ENCODE results near the gene SLC43A2.

SLC43A2 gene

GRCh38 chr17:1625581-1625980 lies 3.1 kb downstream of the SLC43A2 start:
- DNase-seq: no peak
- intact Hi-C loops (cut with DNase I): no loop called here

DNA sequence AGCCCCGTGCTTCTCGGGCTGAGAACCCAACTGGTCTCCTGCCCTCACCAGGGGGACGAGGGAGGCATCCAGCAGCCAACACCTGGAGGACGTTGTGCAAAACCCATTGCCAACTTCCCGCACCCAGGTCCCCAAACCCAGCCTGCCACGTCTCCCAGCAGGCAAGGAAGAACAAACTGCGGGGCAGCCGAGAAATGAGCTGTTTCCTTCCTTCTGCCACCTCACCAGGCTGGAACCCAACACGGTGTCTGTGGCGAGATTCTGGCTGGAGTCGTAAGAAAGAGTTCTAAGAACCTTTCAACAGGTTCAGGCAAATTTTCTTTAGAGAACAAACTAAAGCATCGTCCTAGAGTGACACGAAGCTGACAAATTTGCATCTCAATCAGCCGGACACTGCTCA lies 3.6 kb downstream of the SLC43A2 start:
- DNase-seq: no peak
- intact Hi-C loops (cut with DNase I): no loop called here

DNA sequence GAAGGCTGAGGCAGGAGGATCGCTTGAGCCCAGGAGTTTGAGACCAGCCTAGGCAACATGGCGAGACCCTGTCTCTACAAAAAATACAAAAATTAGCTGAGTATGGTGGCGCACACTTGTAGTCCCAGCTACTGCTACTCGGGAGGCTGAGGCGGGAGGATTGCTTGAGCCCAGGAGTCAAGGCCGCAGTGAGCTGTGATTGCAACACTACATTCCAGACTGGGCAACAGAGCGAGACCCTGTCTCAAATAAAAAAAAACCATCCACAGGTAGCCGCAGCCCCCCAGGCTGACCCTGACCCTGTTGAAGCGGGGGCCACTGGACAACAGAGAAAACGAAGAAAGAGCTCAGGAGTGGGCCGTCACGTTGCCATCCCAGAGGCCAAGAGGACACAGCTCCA lies 4.0 kb downstream of the SLC43A2 start:
- no peak for DNase-seq
- intact Hi-C loops (cut with DNase I): no loop called here

GRCh38 chr17:1623057-1623630 lies 5.5 kb downstream of the SLC43A2 start:
- intact Hi-C loops (cut with DNase I): no loop called here
- no peak for DNase-seq

DNA sequence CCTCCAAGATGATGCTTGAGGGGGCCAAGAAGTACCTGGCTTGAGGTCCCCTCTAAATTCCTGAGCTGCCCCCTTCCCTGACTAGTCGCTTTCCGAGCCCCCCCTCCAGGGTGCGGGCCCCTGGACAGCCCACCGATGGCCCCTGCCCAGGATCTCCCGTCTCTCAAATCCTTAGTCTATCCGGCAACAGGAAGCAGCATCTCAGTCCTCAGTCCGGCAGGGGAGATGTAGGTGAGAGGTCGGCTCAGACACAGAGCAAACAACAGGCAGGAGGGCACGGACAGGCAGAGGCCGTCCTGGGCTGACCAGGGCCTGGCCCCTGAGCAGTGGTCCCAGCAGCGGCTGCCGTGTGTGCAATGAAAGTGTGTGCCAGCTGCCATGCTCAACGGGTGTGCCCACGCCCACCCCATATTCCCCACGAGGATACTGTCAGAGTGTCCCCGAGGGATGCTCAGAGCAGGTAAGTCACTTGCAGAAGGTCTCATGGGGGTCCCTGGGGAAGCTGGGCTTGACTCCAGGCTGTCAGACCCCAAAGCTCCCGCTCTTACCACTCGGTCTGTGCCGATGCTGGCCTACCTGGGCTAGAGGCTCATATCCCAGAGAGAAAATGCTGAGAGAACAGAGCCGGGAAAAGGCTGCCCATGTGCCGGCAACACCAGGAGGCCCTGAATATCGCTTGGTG lies 7.2 kb downstream of the SLC43A2 start:
- no peak for DNase-seq
- intact Hi-C loops (cut with DNase I): no loop called here

DNA sequence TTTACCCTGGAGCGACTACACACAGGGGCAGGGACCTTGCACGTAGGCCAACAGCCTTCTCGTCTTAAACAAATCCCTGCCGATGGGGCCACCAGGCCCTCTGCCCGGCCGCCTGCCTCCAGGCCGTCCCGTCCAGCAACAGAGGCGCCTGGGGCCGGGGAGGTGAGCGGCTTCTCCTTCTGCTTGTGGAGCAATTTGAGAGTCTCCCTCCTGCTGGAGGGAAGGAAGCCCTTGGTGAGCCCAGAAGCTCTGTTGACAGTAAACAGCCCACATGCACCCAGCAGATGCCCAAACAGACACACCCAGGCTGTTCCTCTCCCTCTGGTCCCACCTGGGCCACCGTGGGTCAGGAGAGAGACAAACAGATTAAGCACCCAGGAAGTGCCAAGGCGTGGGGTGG lies 8.1 kb downstream of the SLC43A2 start:
- DNase-seq: no peak
- intact Hi-C loops (cut with DNase I): no loop called here

- no peak for DNase-seq
Observed at GRCh38 chr17:1617620-1618174, 10.9 kb downstream of the SLC43A2 start.

GRCh38 chr17:1616101-1616500 lies 12.5 kb downstream of the SLC43A2 start:
- intact Hi-C loops (cut with DNase I): no loop called here
- DNase-seq: no peak

More at GRCh38 chr17:1617620-1618174, 10.9 kb downstream of the SLC43A2 start:
- intact Hi-C loops (cut with DNase I): no loop called here

DNA sequence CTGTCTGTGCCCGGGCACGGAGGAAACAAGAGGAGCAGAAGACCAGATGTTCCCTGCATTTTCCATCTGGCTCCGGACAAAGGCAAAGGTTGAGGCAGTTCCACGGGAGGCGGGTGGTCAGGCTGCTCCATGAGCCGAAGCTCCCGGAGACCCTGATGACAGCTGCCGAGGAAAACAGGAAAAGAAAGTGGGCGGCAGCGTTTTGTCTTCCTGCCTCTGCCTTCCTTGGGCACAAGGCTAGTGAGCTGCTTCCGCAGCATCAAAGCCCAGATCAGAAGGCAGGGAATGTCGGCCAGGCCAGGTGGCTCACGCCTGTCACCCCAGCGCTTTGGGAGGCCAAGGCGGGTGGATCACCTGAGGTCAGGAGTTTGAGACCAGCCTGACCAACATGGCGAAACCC lies 16.2 kb downstream of the SLC43A2 start:
- DNase-seq: no peak
- intact Hi-C loops (cut with DNase I): no loop called here

DNA sequence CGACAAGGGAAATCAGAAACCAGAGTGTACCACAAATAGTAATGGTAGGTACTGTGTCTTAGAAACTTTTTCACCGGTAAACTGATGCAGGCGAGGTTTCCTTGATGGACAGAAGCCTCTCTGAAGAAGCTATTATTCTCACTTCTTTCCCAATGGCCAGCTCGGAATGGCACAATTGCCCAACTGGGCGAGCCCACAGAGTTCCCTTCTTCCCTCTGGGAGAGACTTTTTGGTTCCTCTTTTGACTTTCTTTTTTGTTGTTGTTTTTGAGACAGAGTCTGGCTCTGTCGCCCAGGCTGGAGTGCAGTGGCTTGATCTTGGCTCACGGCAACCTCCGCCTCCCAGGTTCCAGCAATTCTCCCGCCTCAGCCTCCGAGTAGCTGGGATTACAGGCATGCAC lies 16.9 kb downstream of the SLC43A2 start:
- intact Hi-C loops (cut with DNase I): no loop called here
- DNase-seq: no peak

- no peak for DNase-seq
- intact Hi-C loops (cut with DNase I): no loop called here
Observed at GRCh38 chr17:1608676-1609075, 20.0 kb downstream of the SLC43A2 start.

GRCh38 chr17:1607971-1608320 lies 20.7 kb downstream of the SLC43A2 start:
- DNase-seq: no peak
- intact Hi-C loops (cut with DNase I): no loop called here

- DNase-seq: no peak
- intact Hi-C loops (cut with DNase I): no loop called here
Observed at GRCh38 chr17:1606352-1606985, 22.2 kb downstream of the SLC43A2 start.

- no peak for DNase-seq
- intact Hi-C loops (cut with DNase I): no loop called here
Observed at GRCh38 chr17:1605681-1606351, 22.8 kb downstream of the SLC43A2 start.

DNA sequence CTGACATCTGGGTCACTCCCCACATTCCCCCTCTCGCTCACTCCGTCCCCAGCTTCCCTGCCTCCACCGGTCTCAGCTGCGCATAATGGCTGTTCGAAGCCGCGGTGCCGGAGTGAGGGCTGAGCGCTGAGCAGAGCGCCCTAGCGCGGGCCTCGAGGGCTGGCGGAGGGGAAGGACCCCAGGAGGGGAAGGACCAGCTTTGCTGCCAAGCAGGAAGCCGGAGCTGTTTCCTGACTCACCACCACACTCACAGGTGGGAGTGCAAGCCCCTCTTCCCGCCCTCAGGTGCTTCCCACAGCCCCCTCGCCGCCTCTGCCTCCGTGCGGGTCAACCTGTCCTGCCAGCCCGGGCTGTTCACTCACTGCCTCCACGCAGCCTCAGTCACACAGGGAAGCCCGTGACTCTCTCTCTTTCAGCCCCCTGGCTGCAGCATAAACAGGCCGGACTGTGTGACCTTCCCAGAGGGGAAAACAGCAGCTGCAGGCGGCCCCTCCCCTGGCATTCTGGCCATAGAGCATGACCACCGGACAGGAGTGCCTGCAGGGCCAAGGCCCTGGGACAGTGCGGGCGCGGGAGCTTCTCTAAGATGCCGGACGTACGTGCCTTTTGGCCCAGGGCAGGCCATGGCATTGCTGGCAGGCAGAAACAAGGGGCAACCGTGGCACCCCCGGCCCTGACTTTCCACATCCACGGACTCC lies 23.7 kb downstream of the SLC43A2 start:
- intact Hi-C loops (cut with DNase I): no loop called here
- no peak for DNase-seq

DNA sequence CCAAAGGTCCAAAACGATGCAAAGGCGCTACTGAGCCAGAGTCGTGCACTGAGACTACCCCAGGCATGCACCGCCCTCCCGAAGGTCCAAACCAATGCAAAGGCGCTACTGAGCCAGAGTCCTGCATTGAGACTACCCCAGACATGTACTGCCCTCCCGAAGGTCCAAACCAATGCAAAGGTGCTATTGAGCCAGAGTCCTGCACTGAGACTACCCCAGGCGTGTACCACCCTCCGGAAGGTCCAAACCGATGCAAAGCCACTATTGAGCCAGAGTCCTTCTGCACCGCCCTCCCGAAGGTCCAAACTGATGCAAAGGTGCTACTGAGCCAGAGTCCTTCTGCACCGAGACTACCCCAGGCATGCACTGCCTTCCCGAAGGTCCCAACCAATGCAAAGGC lies 27.1 kb downstream of the SLC43A2 start:
- intact Hi-C loops (cut with DNase I): no loop called here

DNA sequence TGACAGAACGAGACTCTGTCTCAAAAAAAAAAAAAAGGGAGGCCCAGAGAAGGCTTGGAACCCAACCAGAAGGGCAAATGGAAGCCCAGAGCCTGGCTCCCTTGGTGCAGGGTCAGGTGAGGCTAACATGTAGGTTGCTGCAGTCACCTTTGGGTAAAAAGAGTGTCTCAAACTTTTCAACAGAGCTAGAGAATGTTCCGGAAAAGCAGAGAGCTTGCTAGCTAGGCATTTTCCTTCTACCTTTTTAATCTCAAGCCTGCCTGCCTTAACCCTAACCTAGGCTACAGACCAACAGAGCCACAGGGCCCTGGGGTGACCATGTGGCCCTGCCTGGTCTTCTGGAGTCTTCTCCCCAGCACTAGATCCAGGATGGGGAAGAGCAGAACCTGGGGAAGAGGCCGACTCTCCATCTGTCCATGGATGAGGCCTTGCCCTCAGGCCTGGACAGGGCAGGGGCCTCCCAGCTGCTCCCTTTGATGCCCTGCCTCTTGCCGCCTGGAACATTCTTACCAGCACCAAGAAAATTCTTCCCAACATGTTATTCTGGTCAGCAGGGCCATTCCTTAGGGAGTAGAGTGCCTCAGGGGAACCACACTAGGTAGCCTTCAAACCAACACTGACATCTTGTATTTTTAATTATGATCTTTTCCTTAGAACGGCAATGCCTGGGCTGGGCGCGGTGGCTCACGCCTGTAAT lies 30.1 kb downstream of the SLC43A2 start:
- no peak for DNase-seq
- intact Hi-C loops (cut with DNase I): no loop called here

More for the DNA sequence above, 27.1 kb downstream of the SLC43A2 start:
- no peak for DNase-seq

GRCh38 chr17:1597861-1598342 lies 30.7 kb downstream of the SLC43A2 start:
- DNase-seq: no peak
- intact Hi-C loops (cut with DNase I): no loop called here

- DNase-seq: no peak
- intact Hi-C loops (cut with DNase I): no loop called here
Observed at GRCh38 chr17:1593630-1593931, 35.1 kb downstream of the SLC43A2 start.
